Naive thymus-derived CD4-positive, alpha-beta T cell (primary cell): Measurements from ENCODE around the gene FILIP1. TPM values are rescaled to one million over a fixed set of nuclear protein-coding genes. Genes with fewer than 3 reads are reported as not detected.
A peak's percentile ranks its signal among the peaks of the same experiment; 100 is the strongest.

Source experiments
- ATAC-seq: fragments of 150-1000 bp; cut with Tn5 transposase; 2 replicates; pipeline ENCODE4 v1.10.0; 2021; ENCODE audit warnings: mild to moderate bottlenecking, moderate library complexity
- CTCF ChIA-PET: fragments of 350-600 bp; sonication (Branson Sonifier 250); formaldehyde crosslinking; loops from one replicate; lab custom pipeline; 2021; ENCODE audit warnings: antibody characterized with exemption; lab: Charles Lee
- POLR2A ChIA-PET: fragments of 350-600 bp; sonication (Branson Sonifier 250); formaldehyde crosslinking; loops from one replicate; lab custom pipeline; 2021; ENCODE audit warnings: antibody characterized with exemption, inconsistent platforms; lab: Charles Lee
- DNase-seq, 9 donors: peaks; one replicate each; pipeline versions ENCODE4 v3.0.0 to v3.0.0-alpha.2; 2020 to 2022; ENCODE audit warnings: mixed read lengths in 1 of 9
- H3K27ac ChIP-seq: one replicate; pipeline ENCODE4 v1.7.0; 2013; ENCODE audit warnings: mild to moderate bottlenecking, low read depth, low read length, moderate library complexity
- H3K27me3 ChIP-seq, 2 donors: one replicate each; pipeline ENCODE4 v1.7.0; 2013; ENCODE audit warnings: low read length in 2 of 2, mild to moderate bottlenecking in 2 of 2, moderate library complexity in 2 of 2; ENCODE audit not compliant: control insufficient read depth in 2 of 2, insufficient read depth in 2 of 2
- H3K36me3 ChIP-seq, 3 experiments: 1 replicate in 2 of 3; 2 replicates in 1 of 3; pipeline ENCODE4 v1.7.0; 2013; ENCODE audit warnings: low read length in 3 of 3, mild to moderate bottlenecking in 3 of 3, moderate library complexity in 1 of 3; ENCODE audit not compliant: insufficient read depth in 3 of 3, control insufficient read depth in 2 of 3
- H3K4me1 ChIP-seq, 2 donors: one replicate each; pipeline ENCODE4 v1.7.0; 2013; ENCODE audit warnings: low read length in 2 of 2, mild to moderate bottlenecking in 2 of 2, moderate library complexity in 1 of 2; ENCODE audit not compliant: control insufficient read depth in 2 of 2, insufficient read depth in 2 of 2
- H3K4me3 ChIP-seq: 2 replicates; pipeline ENCODE4 v1.7.0; 2013; ENCODE audit warnings: mild to moderate bottlenecking, low read length
- H3K9me3 ChIP-seq, 3 experiments: 1 replicate in 2 of 3; 2 replicates in 1 of 3; pipeline ENCODE4 v1.7.0; 2013; ENCODE audit warnings: low read length in 3 of 3; ENCODE audit not compliant: control insufficient read depth in 2 of 3
- H3K27ac Mint-ChIP-seq, 9 donors: one replicate each; pipeline ENCODE4 v1.8.0; 2020 to 2022; ENCODE audit warnings: mixed read lengths in 9 of 9, mild to moderate bottlenecking in 8 of 9, moderate library complexity in 5 of 9, inconsistent platforms in 2 of 9
- H3K27me3 Mint-ChIP-seq, 5 donors: one replicate each; pipeline ENCODE4 v1.8.0; 2021 to 2022; ENCODE audit warnings: mixed read lengths in 5 of 5, mild to moderate bottlenecking in 1 of 5
- H3K36me3 Mint-ChIP-seq, 5 donors: one replicate each; pipeline ENCODE4 v1.8.0; 2020 to 2022; ENCODE audit warnings: mixed read lengths in 5 of 5, mild to moderate bottlenecking in 3 of 5, inconsistent platforms in 1 of 5
- H3K4me1 Mint-ChIP-seq, 7 donors: one replicate each; pipeline ENCODE4 v1.8.0; 2020 to 2022; ENCODE audit warnings: mixed read lengths in 7 of 7, mild to moderate bottlenecking in 3 of 7, inconsistent platforms in 1 of 7
- H3K4me3 Mint-ChIP-seq, 10 donors: one replicate each; pipeline ENCODE4 v1.8.0; 2020 to 2022; ENCODE audit warnings: mild to moderate bottlenecking in 10 of 10, mixed read lengths in 10 of 10, moderate library complexity in 6 of 10, inconsistent platforms in 2 of 10
- H3K9me3 Mint-ChIP-seq, 11 donors: one replicate each; pipeline ENCODE4 v1.8.0; 2020 to 2022; ENCODE audit warnings: mixed read lengths in 11 of 11, mild to moderate bottlenecking in 4 of 11, inconsistent platforms in 1 of 11, moderate library complexity in 1 of 11
- intact Hi-C, 2 donors: fragments of 100-400 bp; cut with micrococcal nuclease; formaldehyde crosslinking; loops; one replicate each; pipeline ENCODE4 v1.15.1; 2023
- polyA plus RNA-seq, 2 donors: library from polyadenylated mRNA; unstranded; fragments of 300-500 nt; fragmentation: Illumina TruSeq; gene quantifications; one replicate each; pipeline ENCODE4 v1.2.3, GENCODE V29; 2021
- total RNA-seq, 6 experiments: library from RNA in 5 of 6; stranded (reverse) in 5 of 6; gene quantifications; 1 replicate in 5 of 6; 2 replicates in 1 of 6; pipeline ENCODE4 v1.2.3 and lab custom pipeline; 2021 to 2026

Gene FILIP1
- total and polyA plus RNA-seq, 7 experiments from 2014 or later = 0.08 to 0.15 (median 0.12) TPM; not detected in 4

DNA sequence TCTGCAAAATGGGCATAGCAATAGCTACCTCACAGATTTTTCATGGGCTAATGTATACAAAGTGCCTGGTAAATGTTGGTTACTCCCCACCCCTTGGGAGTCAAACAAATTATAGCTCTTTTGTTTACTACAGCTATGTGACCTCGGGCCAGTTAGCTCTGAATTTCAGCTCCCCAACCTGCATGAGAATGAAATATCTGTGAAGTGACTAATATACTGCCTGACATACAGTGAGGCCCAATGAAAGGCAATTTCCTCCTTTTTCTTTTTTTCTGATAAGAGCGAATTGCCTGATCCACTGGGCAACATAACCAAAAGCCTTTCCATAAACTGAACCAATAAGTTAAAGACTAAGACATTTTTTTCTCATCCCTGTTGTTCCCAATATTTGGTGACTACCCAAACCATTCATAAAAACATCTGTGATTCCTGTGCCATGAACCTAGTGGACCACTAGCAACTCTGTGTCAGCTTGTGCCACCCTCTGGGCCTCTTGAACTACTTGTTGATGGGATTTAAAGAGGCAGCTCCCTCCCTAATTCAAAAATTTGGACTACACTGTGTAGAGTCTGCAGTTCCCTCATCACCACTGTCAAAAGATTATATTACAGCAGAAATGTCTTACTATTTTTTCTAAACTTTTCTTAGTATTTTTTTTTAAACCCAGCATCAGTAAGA is 117.1 kb downstream of the FILIP1 start:
- Mint-ChIP-seq H3K4me1 (no peaks in the 10 kb centered on the region), H3K27me3 (peaks cover 4 to 19% (median 5%) of the 10 kb centered on the region in 5 donors), H3K27ac (no peak overlapping the region), H3K36me3 (peaks cover 0 to 4% (median 0%) of the 10 kb centered on the region in 5 donors), H3K4me3 (no peak overlapping the region), H3K9me3 (peaks cover 0 to 5% (median 0%) of the 10 kb centered on the region in 11 donors)
- Histone ChIP-seq H3K36me3 (no peaks in the 10 kb centered on the region), H3K4me1 (no peaks in the 10 kb centered on the region), H3K9me3 (no peaks in the 10 kb centered on the region), H3K27me3 (no peaks in the 10 kb centered on the region), H3K4me3 (no peak overlapping the region), H3K27ac (no peak overlapping the region)
- POLR2A ChIA-PET = no interaction called here
- no peak for ATAC-seq
- DNase-seq = no peak
- CTCF ChIA-PET = no interaction called here
- intact Hi-C loops = no loop called here

DNA sequence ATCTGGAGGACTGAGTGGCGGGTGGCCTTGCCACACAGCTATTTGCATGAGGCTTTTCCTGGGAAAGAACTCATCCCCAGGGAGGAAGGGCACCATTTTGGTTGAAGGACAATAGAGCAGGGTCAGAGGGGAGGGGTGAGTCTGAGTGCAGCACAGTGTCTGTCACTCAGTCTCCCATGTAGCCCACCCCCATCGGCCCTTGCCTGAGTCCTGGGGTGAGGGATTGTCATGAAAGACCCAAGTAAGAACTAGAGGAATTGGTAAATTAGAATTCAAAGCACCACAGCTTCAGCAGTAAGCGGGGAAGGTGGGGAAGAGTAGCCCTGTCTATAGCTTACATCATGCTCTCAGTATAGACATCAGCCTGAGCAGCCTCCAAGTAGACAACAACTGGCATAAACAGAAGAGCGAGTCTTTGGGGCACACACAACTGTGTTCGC is 118.6 kb downstream of the FILIP1 start:
- DNase-seq (no peak), ATAC-seq (peak; percentile 18)
- POLR2A ChIA-PET = no interaction called here
- H3K27me3 ChIP-seq = no peaks in the 10 kb centered on the region
- H3K27ac Mint-ChIP-seq = no peak overlapping the region
- H3K36me3 Mint-ChIP-seq = peaks cover 0 to 4% (median 0%) of the 10 kb centered on the region in 5 donors
- no peaks in the 10 kb centered on the region for H3K4me1 Mint-ChIP-seq
- no peak overlapping the region for H3K4me3 Mint-ChIP-seq
- no peaks in the 10 kb centered on the region for H3K4me1 ChIP-seq
- peaks cover 4 to 18% (median 5%) of the 10 kb centered on the region in 5 donors for H3K27me3 Mint-ChIP-seq
- no peak overlapping the region for H3K4me3 ChIP-seq
- no peaks in the 10 kb centered on the region for H3K36me3 ChIP-seq
- intact Hi-C loops = no loop called here
- no peaks in the 10 kb centered on the region for H3K9me3 ChIP-seq
- CTCF ChIA-PET = interaction anchor here (0.8 kb wide), 1 partner anchor 13 kb away, joined by 3 read pairs; no protein-coding TSS in a partner anchor
- H3K27ac ChIP-seq = no peak overlapping the region
- H3K9me3 Mint-ChIP-seq = peaks cover 0 to 5% (median 0%) of the 10 kb centered on the region in 11 donors

DNA sequence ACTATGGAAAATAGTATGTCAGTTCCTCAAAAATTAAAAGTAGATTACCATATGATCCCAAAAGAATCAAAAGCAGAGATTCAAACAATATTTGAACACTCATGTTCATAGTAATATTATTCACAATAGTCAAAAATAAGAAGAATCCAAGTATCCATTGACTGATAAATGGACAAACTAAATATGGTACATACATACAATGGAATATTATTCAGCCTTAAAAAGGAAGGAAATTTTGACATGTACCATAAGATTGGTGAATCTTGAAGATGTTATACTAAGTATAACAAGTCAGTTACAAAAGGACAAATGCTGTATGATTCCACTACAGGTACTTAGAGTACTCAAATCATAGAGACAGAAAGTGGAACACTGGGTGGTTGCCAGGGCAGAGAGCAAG is 120.7 kb downstream of the FILIP1 start:
- Histone ChIP-seq H3K9me3 (no peaks in the 10 kb centered on the region), H3K36me3 (no peaks in the 10 kb centered on the region), H3K4me3 (no peak overlapping the region), H3K4me1 (no peaks in the 10 kb centered on the region), H3K27ac (no peak overlapping the region), H3K27me3 (no peaks in the 10 kb centered on the region)
- CTCF ChIA-PET = no interaction called here
- intact Hi-C loops = no loop called here
- Mint-ChIP-seq H3K36me3 (peaks cover 0 to 4% (median 0%) of the 10 kb centered on the region in 5 donors), H3K9me3 (peaks cover 0 to 5% (median 0%) of the 10 kb centered on the region in 11 donors), H3K27me3 (peaks cover 0 to 13% (median 4%) of the 10 kb centered on the region in 5 donors), H3K4me1 (no peaks in the 10 kb centered on the region), H3K27ac (peak overlapping the region in 1 of 9 donors; percentile 0), H3K4me3 (no peak overlapping the region)
- no peak for ATAC-seq
- POLR2A ChIA-PET = no interaction called here
- no peak for DNase-seq

DNA sequence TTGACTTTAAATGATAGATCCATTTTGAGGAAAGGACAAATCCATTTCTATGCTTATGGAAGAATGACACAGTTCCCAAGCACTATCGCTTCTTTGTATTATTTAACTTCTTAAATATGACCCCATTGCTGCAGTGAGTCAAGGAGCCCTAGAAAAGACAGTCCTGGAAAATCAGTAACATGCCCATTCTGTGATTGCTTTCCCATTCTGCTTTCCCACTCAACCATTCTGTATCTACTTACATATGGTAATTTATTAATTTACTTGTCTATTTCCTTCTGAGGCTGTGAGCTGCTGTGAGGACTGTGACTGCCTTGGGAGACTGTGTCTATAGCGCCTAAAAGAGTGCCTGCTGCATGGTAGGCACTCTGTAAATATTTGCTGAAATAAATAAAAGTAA is 123.6 kb downstream of the FILIP1 start:
- Histone ChIP-seq H3K27me3 (no peaks in the 10 kb centered on the region), H3K27ac (no peak overlapping the region), H3K4me1 (no peaks in the 10 kb centered on the region), H3K4me3 (no peak overlapping the region), H3K9me3 (no peaks in the 10 kb centered on the region), H3K36me3 (no peaks in the 10 kb centered on the region)
- ATAC-seq (no peak), DNase-seq (no peak)
- POLR2A ChIA-PET = no interaction called here
- intact Hi-C loops = no loop called here
- Mint-ChIP-seq H3K9me3 (peaks cover 0 to 5% (median 0%) of the 10 kb centered on the region in 11 donors), H3K27me3 (peaks cover 0 to 5% (median 4%) of the 10 kb centered on the region in 5 donors), H3K36me3 (peaks cover 0 to 4% (median 0%) of the 10 kb centered on the region in 5 donors), H3K4me1 (no peaks in the 10 kb centered on the region), H3K27ac (no peak overlapping the region), H3K4me3 (no peak overlapping the region)
- CTCF ChIA-PET = no interaction called here

DNA sequence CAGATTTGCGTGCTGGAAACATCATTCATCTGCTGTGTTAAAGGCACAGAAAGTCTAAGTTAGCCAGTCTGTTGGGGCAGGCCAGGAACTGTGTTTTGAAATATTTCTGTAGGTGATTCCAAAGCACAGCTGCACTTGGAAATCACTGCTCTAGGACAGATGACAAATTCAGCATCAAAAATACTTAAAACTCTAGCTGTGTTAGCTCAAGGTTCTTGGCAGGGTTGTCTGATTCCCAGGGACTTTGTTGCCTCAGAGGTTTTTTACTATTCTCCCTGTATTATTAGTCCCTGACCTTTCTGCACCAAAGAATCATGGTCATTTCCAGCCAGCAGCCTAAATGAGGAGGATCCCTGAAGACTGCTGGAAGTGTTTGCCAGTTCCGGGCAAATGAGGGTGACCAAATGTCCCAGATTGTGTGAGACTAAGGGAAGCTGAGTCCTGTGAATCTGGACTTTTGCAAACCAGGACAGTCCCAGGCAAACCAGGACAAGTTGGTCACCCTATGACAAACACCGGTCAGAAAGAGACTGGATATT is 124.7 kb downstream of the FILIP1 start:
- no peak overlapping the region for H3K4me3 Mint-ChIP-seq
- peaks cover 0 to 9% (median 4%) of the 10 kb centered on the region in 5 donors for H3K27me3 Mint-ChIP-seq
- Histone ChIP-seq H3K4me1 (no peaks in the 10 kb centered on the region), H3K27ac (no peak overlapping the region), H3K4me3 (no peak overlapping the region), H3K9me3 (no peaks in the 10 kb centered on the region), H3K36me3 (no peaks in the 10 kb centered on the region), H3K27me3 (no peaks in the 10 kb centered on the region)
- CTCF ChIA-PET = no interaction called here
- DNase-seq (no peak), ATAC-seq (no peak)
- no peak overlapping the region for H3K27ac Mint-ChIP-seq
- intact Hi-C loops = loop anchor here in 1 of 2 donors (1.0 kb wide), 1 partner anchor 157 kb away; no protein-coding TSS in a partner anchor
- no peaks in the 10 kb centered on the region for H3K4me1 Mint-ChIP-seq
- POLR2A ChIA-PET = no interaction called here
- H3K36me3 Mint-ChIP-seq = peaks cover 0 to 4% (median 0%) of the 10 kb centered on the region in 5 donors
- peaks cover 0 to 5% (median 0%) of the 10 kb centered on the region in 11 donors for H3K9me3 Mint-ChIP-seq

DNA sequence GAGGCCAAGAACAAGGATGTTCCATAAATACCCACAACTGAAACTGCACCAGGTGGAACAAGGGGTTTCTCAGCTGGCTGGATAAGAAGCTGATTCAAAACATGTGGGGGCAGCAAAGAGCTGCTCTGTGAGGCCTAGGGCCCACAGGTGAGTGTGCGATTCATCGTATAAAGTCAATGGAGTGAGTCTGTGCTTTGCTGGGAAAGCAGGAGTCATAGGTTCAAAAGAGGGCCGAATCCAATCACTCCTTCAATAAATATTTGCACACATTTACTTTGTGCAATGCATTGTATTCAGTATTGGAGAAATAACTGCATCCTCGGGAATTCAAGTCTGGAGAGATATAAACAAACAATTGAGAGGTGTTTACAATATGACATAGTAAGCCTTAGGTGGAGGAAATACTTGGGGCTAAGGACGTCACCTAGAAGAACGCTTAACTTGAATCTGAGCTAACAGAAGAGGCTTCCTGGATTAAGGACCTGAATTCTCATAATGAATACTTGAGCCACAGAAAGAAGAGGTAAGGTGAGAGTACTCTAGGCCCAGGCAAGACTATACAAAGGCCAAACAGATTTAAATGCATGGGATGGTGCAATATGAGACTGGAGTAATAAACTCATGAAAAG is 125.3 kb downstream of the FILIP1 start:
- ChIA-PET POLR2A (no interaction called here), CTCF (no interaction called here)
- ATAC-seq = no peak
- H3K4me1 ChIP-seq = no peaks in the 10 kb centered on the region
- H3K4me3 ChIP-seq = no peak overlapping the region
- H3K27ac ChIP-seq = no peak overlapping the region
- no peaks in the 10 kb centered on the region for H3K36me3 ChIP-seq
- intact Hi-C loops = loop anchor here in 1 of 2 donors (1.0 kb wide), 1 partner anchor 158 kb away; no protein-coding TSS in a partner anchor
- Mint-ChIP-seq H3K36me3 (peaks cover 0 to 4% (median 0%) of the 10 kb centered on the region in 5 donors), H3K27ac (no peak overlapping the region), H3K4me1 (no peaks in the 10 kb centered on the region), H3K9me3 (peaks cover 0 to 5% (median 0%) of the 10 kb centered on the region in 11 donors), H3K27me3 (peaks cover 0 to 9% (median 4%) of the 10 kb centered on the region in 5 donors), H3K4me3 (no peak overlapping the region)
- no peaks in the 10 kb centered on the region for H3K9me3 ChIP-seq
- DNase-seq = no peak
- no peaks in the 10 kb centered on the region for H3K27me3 ChIP-seq
